ENCODE measurements around the gene TH.

GRCh38 chr11:2188745-2189144 lies 17.1 kb upstream of the TH start:
- no peak for TF ChIP-seq CTCF (conservative IDR thresholded peaks at IDR 0.05; ENCODE audit: low read length)
- TF ChIP-seq EZH2phosphoT487 (IDR thresholded peaks at IDR 0.05; ENCODE audit: borderline replicate concordance, low read depth, low read length), result no peak

All from OCI-LY7 (cell line).